Type B pancreatic cell (in vitro differentiated cells): ENCODE measurements around the gene HKDC1. TPM values are rescaled to one million over a fixed set of nuclear protein-coding genes. Genes with fewer than 3 reads are reported as not detected.

Source experiments
- DNase-seq: peaks from one replicate; pipeline ENCODE4 v3.0.0; 2021; ENCODE audit warnings: mixed read lengths; ENCODE audit not compliant: unreplicated experiment; ENCODE audit errors: extremely low spot score
- H3K27ac Mint-ChIP-seq: 2 replicates; pipeline ENCODE4 v1.8.0; 2021; ENCODE audit warnings: mild to moderate bottlenecking, mixed read lengths
- H3K27me3 Mint-ChIP-seq: 2 replicates; pipeline ENCODE4 v1.8.0; 2021; ENCODE audit warnings: mixed read lengths
- H3K36me3 Mint-ChIP-seq: 2 replicates; pipeline ENCODE4 v1.8.0; 2021; ENCODE audit warnings: mixed read lengths
- H3K4me1 Mint-ChIP-seq: one replicate; pipeline ENCODE4 v1.8.0; 2021; ENCODE audit warnings: mixed read lengths; ENCODE audit not compliant: unreplicated experiment
- H3K4me3 Mint-ChIP-seq: 2 replicates; pipeline ENCODE4 v1.8.0; 2021; ENCODE audit warnings: mild to moderate bottlenecking, mixed read lengths
- H3K9me3 Mint-ChIP-seq: 2 replicates; pipeline ENCODE4 v1.8.0; 2021; ENCODE audit warnings: mixed read lengths
- total RNA-seq: library from RNA; stranded (reverse); gene quantifications from 2 replicates; pipeline ENCODE4 v1.2.1, GENCODE V29; 2021; ENCODE audit warnings: low replicate concordance
- TF ChIP-seq, protein P1 (sequence below): fragments of 200-600 bp; sonication (generic); conservative IDR thresholded peaks from 2 replicates; pipeline ENCODE4 v1.5.0; 2021; ENCODE audit warnings: antibody characterized with exemption, mild to moderate bottlenecking

Gene HKDC1
- total RNA-seq, 1 donor from 2014 or later: 2.4 TPM

DNA sequence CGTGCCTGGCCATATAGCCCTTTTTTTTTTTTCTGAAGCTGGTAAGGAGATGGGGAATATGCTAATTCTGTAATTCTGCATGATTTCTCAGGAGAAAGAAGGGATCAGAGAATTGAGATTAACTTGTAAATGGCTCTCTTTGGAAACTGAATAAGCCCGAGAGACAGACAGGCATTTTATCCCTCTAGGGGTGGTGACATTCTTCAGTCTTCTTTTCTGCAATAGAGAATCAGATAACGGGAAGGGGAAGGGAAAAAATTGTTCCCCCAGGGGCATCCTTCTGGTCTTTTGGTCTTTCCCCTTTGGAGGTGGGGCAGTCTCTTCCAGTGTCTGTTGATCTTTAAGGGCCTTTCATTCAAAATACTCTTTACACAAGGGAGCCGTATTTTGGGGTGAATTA, 92.4 kb downstream of the HKDC1 start:
- no peaks in the 10 kb centered on the region for H3K9me3 Mint-ChIP-seq
- no peak overlapping the region for H3K27ac Mint-ChIP-seq
- TF ChIP-seq, protein P1, sequence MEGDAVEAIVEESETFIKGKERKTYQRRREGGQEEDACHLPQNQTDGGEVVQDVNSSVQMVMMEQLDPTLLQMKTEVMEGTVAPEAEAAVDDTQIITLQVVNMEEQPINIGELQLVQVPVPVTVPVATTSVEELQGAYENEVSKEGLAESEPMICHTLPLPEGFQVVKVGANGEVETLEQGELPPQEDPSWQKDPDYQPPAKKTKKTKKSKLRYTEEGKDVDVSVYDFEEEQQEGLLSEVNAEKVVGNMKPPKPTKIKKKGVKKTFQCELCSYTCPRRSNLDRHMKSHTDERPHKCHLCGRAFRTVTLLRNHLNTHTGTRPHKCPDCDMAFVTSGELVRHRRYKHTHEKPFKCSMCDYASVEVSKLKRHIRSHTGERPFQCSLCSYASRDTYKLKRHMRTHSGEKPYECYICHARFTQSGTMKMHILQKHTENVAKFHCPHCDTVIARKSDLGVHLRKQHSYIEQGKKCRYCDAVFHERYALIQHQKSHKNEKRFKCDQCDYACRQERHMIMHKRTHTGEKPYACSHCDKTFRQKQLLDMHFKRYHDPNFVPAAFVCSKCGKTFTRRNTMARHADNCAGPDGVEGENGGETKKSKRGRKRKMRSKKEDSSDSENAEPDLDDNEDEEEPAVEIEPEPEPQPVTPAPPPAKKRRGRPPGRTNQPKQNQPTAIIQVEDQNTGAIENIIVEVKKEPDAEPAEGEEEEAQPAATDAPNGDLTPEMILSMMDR: no peak
- H3K4me1 Mint-ChIP-seq: peaks cover 30% of the 10 kb centered on the region
- peaks cover 4% of the 10 kb centered on the region for H3K27me3 Mint-ChIP-seq
- no peak for DNase-seq
- H3K36me3 Mint-ChIP-seq: no peaks in the 10 kb centered on the region
- H3K4me3 Mint-ChIP-seq: no peak overlapping the region

DNA sequence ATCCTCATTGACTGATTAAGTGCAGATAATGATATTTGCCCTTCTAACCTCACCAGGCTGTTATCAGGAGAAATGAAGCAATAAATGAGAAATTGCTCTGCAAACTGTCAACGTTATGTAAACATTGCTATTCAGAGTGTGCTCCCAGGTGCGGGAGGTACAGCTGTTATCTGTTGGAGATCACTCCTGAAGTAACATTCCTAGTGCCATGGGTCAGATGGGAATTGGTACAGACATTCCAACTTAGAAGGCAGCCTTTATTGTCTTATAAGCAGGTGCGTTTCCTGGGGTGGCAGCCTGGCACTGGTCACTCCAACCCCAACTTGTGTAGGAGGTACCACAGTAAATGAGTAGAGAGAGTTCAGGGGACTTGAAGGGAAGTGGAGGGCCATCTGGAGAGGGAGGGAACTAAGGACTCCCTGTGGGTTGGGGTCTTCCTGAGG, 95.0 kb downstream of the HKDC1 start:
- DNase-seq: no peak
- Mint-ChIP-seq H3K27ac (peak overlapping the region; percentile 42), H3K36me3 (no peaks in the 10 kb centered on the region), H3K4me3 (peak overlapping the region; percentile 62), H3K9me3 (no peaks in the 10 kb centered on the region), H3K4me1 (peaks cover 39% of the 10 kb centered on the region), H3K27me3 (peaks cover 4% of the 10 kb centered on the region)
- TF ChIP-seq, protein P1: no peak

DNA sequence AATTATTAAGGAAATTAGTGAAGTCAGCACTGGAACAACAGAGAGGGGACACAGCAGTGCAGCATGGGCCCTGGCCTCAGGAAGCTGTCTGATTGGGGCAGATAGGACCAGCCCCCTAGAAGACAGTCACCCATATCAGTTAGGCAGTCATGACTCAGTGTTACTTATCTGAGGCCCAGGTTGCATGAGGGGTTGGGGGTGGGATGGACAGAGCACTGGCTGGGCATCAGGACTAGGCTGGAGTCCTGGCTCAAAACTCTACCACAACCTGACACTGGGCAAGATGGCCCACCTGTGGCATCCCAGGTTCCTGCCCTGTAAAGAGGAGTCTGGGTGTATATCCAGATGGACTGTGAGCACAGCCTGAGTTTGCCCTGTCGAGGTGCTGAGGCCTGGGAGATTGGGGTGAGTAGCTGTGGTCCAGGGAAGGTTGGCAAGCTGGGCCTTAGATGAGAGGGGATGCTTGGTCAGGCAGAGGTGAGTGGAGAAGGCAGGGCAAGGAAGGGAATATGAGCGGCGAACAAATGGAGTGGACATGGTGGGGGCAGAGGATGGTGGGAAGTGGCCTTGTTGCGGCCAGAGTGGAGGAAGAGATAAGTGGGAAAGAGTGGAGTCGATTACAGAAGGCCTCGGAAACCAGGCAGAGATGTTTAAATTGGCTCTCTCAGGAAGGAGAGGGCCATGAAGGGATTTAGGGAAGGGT, 95.6 kb downstream of the HKDC1 start:
- TF ChIP-seq, protein P1: no peak
- peaks cover 4% of the 10 kb centered on the region for H3K27me3 Mint-ChIP-seq
- H3K4me1 Mint-ChIP-seq: peaks cover 40% of the 10 kb centered on the region
- peak overlapping the region; percentile 42 for H3K27ac Mint-ChIP-seq
- no peaks in the 10 kb centered on the region for H3K36me3 Mint-ChIP-seq
- H3K9me3 Mint-ChIP-seq: no peaks in the 10 kb centered on the region
- DNase-seq: no peak
- H3K4me3 Mint-ChIP-seq: peak overlapping the region; percentile 67

DNA sequence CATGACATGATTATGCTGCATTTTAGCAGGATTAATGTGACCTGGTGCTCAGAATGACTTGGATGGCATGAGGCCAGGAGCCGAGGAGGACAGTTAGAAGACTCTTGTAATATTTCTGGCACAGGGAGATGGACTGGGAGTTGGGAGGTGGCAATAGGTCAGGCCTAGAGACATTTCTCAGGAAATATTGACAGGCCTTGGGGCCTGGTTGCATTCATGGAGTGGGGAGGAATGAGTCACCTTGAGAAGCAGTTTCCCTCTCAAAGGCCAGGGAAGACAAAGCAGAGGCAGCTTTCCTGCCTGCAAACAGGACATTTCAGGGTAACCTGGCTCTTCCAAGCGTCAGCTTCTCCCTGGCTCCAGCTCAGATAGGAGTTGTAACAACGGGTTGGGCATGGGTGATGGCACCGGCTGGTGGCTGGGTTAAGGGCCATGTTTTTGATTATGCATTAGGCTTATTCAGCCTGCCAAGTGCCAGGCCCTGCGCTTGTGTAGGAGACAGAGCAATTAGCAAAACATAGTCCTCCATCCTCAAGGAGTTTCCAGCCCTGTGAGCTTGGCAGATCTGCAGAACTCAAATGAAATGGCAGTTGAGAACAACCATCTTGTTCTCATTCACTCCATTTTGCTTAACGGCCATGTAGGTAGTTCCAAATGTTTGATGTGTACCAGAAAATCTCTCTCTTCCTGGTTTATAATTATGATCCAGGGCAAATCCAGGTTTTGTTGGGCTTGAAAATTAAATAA, 96.4 kb downstream of the HKDC1 start:
- TF ChIP-seq, protein P1: no peak
- no peaks in the 10 kb centered on the region for H3K9me3 Mint-ChIP-seq
- H3K27ac Mint-ChIP-seq: peak overlapping the region; percentile 26
- DNase-seq: no peak
- H3K36me3 Mint-ChIP-seq: no peaks in the 10 kb centered on the region
- H3K4me1 Mint-ChIP-seq: peaks cover 38% of the 10 kb centered on the region
- no peaks in the 10 kb centered on the region for H3K27me3 Mint-ChIP-seq
- peak overlapping the region; percentile 67 for H3K4me3 Mint-ChIP-seq

Other genes starting within 250 kb of the HKDC1 start
- 24.2 and 26.9 TPM in 2 replicates for gene KIFBP, start 231.5 kb upstream of the HKDC1 start, total RNA-seq
- not detected in 2 replicates for gene SRGN, start 132.2 kb upstream of the HKDC1 start, total RNA-seq
- 56.0 and 57.6 TPM in 2 replicates for gene VPS26A, start 96.2 kb upstream of the HKDC1 start, total RNA-seq
- gene SUPV3L1, start 40.1 kb upstream of the HKDC1 start, total RNA-seq: 30.7 and 36.6 TPM in 2 replicates
- 60.8 and 87.9 TPM in 2 replicates for gene HK1, start 58.2 kb downstream of the HKDC1 start, total RNA-seq
- gene TACR2, start 196.6 kb downstream of the HKDC1 start, total RNA-seq: not detected in 2 replicates
- gene TSPAN15, start 231.1 kb downstream of the HKDC1 start, total RNA-seq: 19.4 and 19.7 TPM in 2 replicates